ENCODE data around the gene ZNF227.

GRCh38 chr19:44176590-44176989, 35.7 kb upstream of the ZNF227 start:
- TF ChIP-seq, protein P1, sequence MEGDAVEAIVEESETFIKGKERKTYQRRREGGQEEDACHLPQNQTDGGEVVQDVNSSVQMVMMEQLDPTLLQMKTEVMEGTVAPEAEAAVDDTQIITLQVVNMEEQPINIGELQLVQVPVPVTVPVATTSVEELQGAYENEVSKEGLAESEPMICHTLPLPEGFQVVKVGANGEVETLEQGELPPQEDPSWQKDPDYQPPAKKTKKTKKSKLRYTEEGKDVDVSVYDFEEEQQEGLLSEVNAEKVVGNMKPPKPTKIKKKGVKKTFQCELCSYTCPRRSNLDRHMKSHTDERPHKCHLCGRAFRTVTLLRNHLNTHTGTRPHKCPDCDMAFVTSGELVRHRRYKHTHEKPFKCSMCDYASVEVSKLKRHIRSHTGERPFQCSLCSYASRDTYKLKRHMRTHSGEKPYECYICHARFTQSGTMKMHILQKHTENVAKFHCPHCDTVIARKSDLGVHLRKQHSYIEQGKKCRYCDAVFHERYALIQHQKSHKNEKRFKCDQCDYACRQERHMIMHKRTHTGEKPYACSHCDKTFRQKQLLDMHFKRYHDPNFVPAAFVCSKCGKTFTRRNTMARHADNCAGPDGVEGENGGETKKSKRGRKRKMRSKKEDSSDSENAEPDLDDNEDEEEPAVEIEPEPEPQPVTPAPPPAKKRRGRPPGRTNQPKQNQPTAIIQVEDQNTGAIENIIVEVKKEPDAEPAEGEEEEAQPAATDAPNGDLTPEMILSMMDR (conservative IDR thresholded peaks at IDR 0.05; ENCODE audit: low read depth, low read length): no peak
- TF ChIP-seq EZH2 (IDR thresholded peaks at IDR 0.05; ENCODE audit: low read length, unreplicated experiment): no peak

Data from PC-3 (cell line).